Transverse colon (tissue), 3 donors: ENCODE data around the gene MAST4.

ENCODE experiments used
- CTCF ChIP-seq, 5 experiments: fragments of 200-600 bp in 3 of 5; fragments of 450-650 bp in 2 of 5; sonication (generic) in 3 of 5; IDR thresholded peaks; 1 replicate in 2 of 5; 2 replicates in 3 of 5; pipeline ENCODE4 v1.5.1; 2016 to 2017; ENCODE audit warnings: antibody characterized with exemption in 5 of 5, inconsistent platforms in 3 of 5, mild to moderate bottlenecking in 2 of 5, moderate library complexity in 1 of 5
- EP300 ChIP-seq: sonication (generic); formaldehyde crosslinking; IDR thresholded peaks from one replicate; pipeline ENCODE4 v1.6.1; 2017; ENCODE audit warnings: antibody characterized with exemption, low read depth

DNA sequence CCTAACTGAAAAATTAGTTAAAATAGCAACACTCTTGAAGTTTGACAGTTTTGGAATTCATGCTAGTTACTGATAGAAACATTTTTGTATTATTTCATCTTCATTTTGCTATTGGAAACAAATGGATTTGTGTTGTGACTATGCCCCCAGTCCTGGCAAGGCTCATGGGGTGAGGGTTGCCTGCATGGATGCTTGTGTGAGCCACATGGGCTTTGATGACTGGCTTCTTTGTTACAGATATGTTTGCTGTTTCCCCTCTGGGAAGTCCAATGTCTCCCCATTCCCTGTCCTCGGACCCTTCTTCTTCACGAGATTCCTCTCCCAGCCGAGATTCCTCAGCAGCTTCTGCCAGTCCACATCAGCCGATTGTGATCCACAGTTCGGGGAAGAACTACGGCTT lies 556.2 kb downstream of the MAST4 start:
- TF ChIP-seq EP300 (no peak), CTCF (IDR thresholded peaks at IDR 0.05) (no peak)
